Tibial artery (tissue), 4 donors: ENCODE measurements around the gene TAS2R7.

Experiments
- DNase-seq, 2 donors: peaks; one replicate each; pipeline ENCODE4 v3.0.0-alpha.2; 2019
- H3K27ac ChIP-seq, 2 donors: fragments of 200-600 bp; sonication (generic) in 1 of 2; 1 replicate in 1 of 2; 2 replicates in 1 of 2; pipeline ENCODE4 v1.5.1; 2018 to 2019; ENCODE audit warnings: mild to moderate bottlenecking in 1 of 2
- H3K27me3 ChIP-seq, 2 donors: fragments of 200-600 bp; sonication (generic) in 1 of 2; one replicate each; pipeline versions ENCODE4 v1.5.1 to v1.6.0; 2016 to 2019
- H3K36me3 ChIP-seq, 3 donors: fragments of 200-600 bp; sonication (generic) in 2 of 3; one replicate each; pipeline ENCODE4 v1.5.1; 2016 to 2019; ENCODE audit warnings: mild to moderate bottlenecking in 2 of 3
- H3K4me1 ChIP-seq, 4 donors: fragments of 200-600 bp; sonication (generic) in 2 of 4; 1 replicate in 3 of 4; 2 replicates in 1 of 4; pipeline ENCODE4 v1.5.1; 2016 to 2019
- H3K4me3 ChIP-seq, 2 donors: fragments of 200-600 bp; sonication (generic) in 1 of 2; 1 replicate in 1 of 2; 2 replicates in 1 of 2; pipeline ENCODE4 v1.5.1; 2018 to 2019; ENCODE audit warnings: mild to moderate bottlenecking in 2 of 2
- H3K9me3 ChIP-seq, 3 donors: fragments of 200-600 bp; sonication (generic) in 1 of 3; one replicate each; pipeline ENCODE4 v1.5.1; 2016 to 2019
- intact Hi-C: fragments of 100-400 bp; cut with DNase I; formaldehyde crosslinking; loops from one replicate; pipeline ENCODE4 v1.15.0; 2023; ENCODE audit warnings: low total_unique reads
- TF ChIP-seq, protein P1 (sequence below), 2 experiments: fragments of 200-600 bp in 1 of 2; fragments of 450-650 bp in 1 of 2; IDR thresholded peaks; one replicate each; pipeline ENCODE4 v1.5.1; 2017 to 2019; ENCODE audit warnings: antibody characterized with exemption in 2 of 2, mild to moderate bottlenecking in 1 of 2, moderate library complexity in 1 of 2

TAS2R7 gene, protein sequence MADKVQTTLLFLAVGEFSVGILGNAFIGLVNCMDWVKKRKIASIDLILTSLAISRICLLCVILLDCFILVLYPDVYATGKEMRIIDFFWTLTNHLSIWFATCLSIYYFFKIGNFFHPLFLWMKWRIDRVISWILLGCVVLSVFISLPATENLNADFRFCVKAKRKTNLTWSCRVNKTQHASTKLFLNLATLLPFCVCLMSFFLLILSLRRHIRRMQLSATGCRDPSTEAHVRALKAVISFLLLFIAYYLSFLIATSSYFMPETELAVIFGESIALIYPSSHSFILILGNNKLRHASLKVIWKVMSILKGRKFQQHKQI

DNA sequence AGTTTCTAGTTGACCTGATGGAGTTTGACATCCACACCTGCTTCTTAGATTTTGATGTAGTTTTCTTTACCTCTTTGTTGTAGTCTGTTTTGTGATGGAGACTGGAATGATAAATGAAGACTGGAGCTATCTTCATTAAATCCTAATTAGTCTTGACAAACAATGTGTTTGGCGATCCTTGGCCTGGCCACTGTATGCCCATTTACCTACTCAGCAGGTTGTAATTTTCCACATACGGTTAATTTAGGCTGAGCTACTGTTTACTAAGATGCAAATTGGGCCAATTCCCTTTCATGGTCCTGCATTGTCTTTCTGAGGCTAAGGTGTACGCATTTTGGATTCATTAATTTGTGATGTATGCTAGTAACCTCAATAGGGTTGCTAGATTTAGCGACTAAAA lies at the start of gene TAS2R7:
TAS2R7 (minus strand) TSS at position 41 of the 400 bp plus-strand sequence. CDS start 57 bp downstream, outside the sequence.
- Histone ChIP-seq H3K36me3 (no peaks in the 10 kb centered on the region), H3K4me3 (no peak within 1 kb of the TSS), H3K27ac (no peak within 1 kb of the TSS), H3K9me3 (no peaks in the 10 kb centered on the region), H3K27me3 (no peaks in the 10 kb centered on the region), H3K4me1 (no peaks in the 10 kb centered on the region)
- TF ChIP-seq, protein P1, sequence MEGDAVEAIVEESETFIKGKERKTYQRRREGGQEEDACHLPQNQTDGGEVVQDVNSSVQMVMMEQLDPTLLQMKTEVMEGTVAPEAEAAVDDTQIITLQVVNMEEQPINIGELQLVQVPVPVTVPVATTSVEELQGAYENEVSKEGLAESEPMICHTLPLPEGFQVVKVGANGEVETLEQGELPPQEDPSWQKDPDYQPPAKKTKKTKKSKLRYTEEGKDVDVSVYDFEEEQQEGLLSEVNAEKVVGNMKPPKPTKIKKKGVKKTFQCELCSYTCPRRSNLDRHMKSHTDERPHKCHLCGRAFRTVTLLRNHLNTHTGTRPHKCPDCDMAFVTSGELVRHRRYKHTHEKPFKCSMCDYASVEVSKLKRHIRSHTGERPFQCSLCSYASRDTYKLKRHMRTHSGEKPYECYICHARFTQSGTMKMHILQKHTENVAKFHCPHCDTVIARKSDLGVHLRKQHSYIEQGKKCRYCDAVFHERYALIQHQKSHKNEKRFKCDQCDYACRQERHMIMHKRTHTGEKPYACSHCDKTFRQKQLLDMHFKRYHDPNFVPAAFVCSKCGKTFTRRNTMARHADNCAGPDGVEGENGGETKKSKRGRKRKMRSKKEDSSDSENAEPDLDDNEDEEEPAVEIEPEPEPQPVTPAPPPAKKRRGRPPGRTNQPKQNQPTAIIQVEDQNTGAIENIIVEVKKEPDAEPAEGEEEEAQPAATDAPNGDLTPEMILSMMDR (IDR thresholded peaks at IDR 0.05): no peak
- DNase-seq: no peak
- intact Hi-C loops: no loop called here

DNA sequence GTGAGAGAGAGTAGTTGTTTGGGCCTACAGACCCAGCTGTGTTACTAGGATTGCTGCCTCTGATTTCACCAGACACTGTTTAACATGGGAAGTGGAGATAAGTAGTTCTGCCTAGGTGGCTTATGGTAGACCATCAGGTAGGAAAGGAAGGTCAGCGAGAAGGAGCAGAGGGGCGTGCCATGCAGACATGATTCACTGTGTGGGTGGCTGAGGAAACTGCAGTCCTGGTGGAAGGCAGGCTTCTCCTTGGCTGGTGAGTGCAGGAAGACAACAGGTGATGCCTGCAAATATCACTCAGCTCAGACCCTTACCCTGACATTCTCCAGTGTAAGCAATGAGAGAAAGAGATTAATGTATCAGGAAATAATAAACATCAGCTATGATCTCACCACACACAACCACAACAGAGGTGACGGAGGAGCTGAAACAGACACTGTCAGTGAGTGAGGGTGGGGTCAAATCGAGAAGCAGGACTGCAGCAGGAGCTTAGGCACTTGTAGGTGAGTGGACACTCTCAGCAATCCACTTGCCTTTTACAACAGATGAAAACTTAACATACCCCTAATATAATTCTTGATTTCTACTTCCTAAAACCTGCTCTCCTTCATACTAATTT lies 48.9 kb upstream of the TAS2R7 start:
- intact Hi-C loops: no loop called here
- Histone ChIP-seq H3K9me3 (peaks cover 0 to 10% (median 0%) of the 10 kb centered on the region in 3 donors), H3K27me3 (no peaks in the 10 kb centered on the region), H3K4me1 (peaks cover 0 to 9% (median 0%) of the 10 kb centered on the region in 4 donors), H3K27ac (no peak overlapping the region), H3K4me3 (no peak overlapping the region), H3K36me3 (peaks cover 10 to 12% (median 11%) of the 10 kb centered on the region in 3 donors)
- TF ChIP-seq, protein P1 (IDR thresholded peaks at IDR 0.05): no peak
- DNase-seq: no peak

DNA sequence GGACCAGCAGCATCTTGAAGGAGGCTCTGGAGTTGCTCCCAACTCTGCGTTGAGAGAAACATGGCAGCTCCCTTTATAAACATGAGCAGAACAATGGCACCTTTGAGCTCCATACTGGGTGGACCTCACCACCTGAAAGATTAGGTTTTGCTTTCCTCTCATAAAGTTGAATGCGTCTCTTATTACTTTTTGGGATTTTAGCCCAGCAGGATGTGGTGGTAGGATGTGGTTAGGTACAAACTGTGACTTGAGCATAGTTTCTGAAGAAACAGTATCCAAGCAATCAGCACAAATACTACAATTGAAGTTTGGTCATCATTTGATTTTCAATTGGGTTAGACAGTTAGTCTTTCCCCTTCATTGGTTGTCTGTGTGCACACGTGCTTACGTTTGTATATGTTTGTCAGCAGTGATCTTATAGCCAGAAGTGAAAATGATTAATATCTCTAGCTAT lies 47.0 kb upstream of the TAS2R7 start, which contains the start of gene PRR4:
PRR4 (minus strand) TSS at position 51 of the 454 bp plus-strand sequence; CDS start at position 13, 38 bp downstream.
- intact Hi-C loops: no loop called here
- H3K4me3 ChIP-seq: no peak within 1 kb of the TSS
- H3K27ac ChIP-seq: no peak within 1 kb of the TSS
- no peaks in the 10 kb centered on the region for H3K9me3 ChIP-seq
- peaks cover 0 to 9% (median 0%) of the 10 kb centered on the region in 4 donors for H3K4me1 ChIP-seq
- no peak for DNase-seq
- TF ChIP-seq, protein P1 (IDR thresholded peaks at IDR 0.05): no peak
- peaks cover 4 to 13% (median 12%) of the 10 kb centered on the region in 3 donors for H3K36me3 ChIP-seq
- no peaks in the 10 kb centered on the region for H3K27me3 ChIP-seq

DNA sequence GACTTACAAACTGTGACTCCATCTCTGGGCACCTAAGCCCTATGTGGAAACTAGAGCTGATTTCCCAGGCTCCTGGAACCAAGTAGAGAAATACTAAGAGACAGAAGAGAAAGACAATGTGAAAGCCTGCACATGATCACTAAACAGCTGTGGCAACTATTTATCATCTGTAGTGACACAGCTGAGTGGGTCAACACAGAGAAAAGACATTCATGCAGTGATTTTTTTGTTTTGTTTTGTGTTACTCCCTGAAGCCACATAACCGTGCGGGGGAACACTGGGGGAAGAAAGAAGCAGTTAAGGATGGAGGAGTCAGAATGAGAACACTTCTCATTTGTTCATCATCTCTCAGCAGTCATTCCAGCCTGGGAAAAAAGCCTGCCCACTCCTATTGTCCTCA lies 45.3 kb upstream of the TAS2R7 start:
- peaks cover 0 to 9% (median 0%) of the 10 kb centered on the region in 4 donors for H3K4me1 ChIP-seq
- intact Hi-C loops: no loop called here
- no peak overlapping the region for H3K27ac ChIP-seq
- peaks cover 4 to 18% (median 12%) of the 10 kb centered on the region in 3 donors for H3K36me3 ChIP-seq
- H3K9me3 ChIP-seq: no peaks in the 10 kb centered on the region
- no peak for DNase-seq
- TF ChIP-seq, protein P1 (IDR thresholded peaks at IDR 0.05): no peak
- H3K4me3 ChIP-seq: no peak overlapping the region
- no peaks in the 10 kb centered on the region for H3K27me3 ChIP-seq

DNA sequence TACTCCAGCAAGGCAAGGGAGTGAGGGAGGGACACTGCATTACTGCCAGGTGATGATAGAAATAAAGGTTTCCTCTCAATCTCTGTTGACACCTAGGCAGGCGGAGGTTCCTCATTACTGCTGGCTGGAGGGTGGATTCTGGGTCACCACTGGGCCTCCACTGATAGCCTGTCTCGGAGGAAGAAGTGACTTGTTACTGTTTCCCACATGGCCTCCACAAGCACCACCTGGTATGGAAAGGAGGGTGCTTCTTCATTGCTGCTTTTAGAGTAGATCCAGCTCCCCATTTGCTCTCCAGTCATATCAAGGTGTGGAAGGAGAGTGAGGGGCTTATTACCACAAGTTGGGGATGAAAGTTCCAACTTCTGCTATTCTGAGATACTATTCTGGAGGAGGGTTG lies 40.4 kb upstream of the TAS2R7 start:
- TF ChIP-seq, protein P1 (IDR thresholded peaks at IDR 0.05): no peak
- no peak for DNase-seq
- Histone ChIP-seq H3K4me3 (no peak overlapping the region), H3K36me3 (peaks cover 4 to 20% (median 12%) of the 10 kb centered on the region in 3 donors), H3K27ac (no peak overlapping the region), H3K9me3 (no peaks in the 10 kb centered on the region), H3K27me3 (no peaks in the 10 kb centered on the region), H3K4me1 (no peaks in the 10 kb centered on the region)
- intact Hi-C loops: no loop called here
